HG02798 (cell line): ENCODE data around the gene ZNF135.

ENCODE experiments used
- ATAC-seq: cut with Tn5 transposase; IDR thresholded peaks from one replicate; pipeline ENCODE4 v1.9.1; 2021; ENCODE audit warnings: mild to moderate bottlenecking; ENCODE audit not compliant: unreplicated experiment, poor library complexity

Gene ZNF135

DNA sequence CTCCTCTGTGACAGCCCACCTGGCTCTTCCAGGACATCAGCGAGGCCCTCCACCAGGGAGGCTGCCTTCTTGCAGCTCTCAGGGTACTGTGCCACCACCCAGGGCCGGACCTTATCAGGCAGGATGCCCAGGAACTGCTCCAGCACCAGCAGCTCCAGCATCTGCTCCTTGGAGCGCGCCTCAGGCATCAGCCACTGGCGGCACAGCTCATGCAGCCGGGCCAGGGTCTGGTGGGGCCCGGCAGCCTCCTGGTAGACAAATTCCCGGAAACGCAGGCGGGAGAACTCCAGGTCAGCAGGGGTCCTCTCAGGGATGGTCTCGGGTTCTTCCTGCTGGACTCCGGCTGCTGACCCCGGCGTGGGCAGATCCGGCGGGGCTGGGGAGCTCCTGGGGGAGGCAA is 30.8 kb downstream of the ZNF135 start:
- ATAC-seq, result no peak

DNA sequence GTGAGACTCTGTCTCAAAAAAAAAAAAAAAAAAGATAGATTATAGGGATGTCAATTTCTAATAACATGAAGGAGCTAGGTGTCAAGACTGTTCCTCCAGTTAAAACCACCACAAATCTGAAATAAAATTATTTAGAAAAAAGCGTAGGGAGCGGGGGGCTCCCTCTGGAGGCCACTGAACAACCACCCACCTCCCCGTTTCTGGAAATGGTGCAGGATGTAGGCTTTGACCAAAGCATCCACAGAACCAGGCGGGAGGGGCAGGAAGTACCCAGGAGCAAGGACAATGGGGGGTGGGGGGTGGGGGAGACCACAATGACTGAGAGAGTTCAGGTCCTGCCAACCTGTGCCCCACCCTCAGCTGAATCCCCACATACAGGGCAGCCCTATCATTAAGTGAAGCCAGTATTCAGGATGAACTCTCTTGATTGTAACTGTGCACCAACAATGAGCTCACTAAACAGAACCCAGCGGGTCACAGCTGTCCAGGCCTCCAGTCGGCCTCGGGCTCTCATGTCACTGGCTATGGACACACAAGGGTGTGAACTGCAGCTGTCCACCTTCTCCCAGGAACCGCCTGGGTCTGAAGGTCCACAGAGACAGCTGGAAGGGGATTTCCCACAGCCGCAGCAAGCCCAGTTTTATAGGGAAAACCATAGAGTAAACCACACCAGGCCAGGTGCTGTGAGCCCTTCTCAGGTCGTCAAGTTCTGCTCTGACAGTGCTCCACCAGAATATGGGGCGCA is 32.3 kb downstream of the ZNF135 start:
- no peak for ATAC-seq

DNA sequence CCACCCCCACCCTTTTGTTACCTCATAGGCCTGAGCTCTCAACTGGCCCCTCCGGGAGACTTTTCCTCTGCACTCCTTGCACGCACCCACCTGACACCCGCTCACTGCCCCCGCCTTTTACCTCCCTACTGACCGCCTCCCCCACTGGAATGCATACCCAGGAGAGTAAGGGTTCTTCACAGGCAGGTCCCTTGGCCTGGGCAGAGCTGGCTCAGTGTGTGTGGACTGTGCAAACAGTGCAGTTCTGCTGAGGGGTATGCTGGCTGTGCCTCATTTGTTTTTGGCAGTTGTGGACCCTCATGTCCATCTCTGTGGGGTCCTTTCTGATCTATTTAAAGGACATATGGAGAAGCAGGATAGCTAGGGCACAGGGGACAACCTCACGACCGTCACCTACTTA is 34.0 kb downstream of the ZNF135 start:
- ATAC-seq, result no peak

DNA sequence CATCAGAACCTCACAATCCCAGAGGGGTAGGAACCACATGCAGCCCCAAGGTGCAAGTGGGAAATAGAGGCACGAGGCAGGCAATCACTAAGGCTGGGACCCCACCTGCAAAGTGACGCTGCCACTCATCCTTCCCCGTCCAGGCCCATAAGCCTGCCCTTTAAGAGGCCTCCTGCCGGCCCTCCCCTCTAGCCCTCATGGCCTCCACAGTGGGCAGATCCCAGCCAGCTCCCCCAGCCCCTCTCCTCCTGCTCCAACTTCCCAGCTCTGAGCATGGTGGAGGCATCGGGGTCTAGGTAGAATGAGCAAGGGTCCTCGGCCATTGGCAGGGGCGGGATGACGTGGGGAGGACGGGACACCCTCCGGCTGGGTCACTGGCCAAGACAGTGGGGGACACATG is 36.2 kb downstream of the ZNF135 start:
- ATAC-seq, result no peak

DNA sequence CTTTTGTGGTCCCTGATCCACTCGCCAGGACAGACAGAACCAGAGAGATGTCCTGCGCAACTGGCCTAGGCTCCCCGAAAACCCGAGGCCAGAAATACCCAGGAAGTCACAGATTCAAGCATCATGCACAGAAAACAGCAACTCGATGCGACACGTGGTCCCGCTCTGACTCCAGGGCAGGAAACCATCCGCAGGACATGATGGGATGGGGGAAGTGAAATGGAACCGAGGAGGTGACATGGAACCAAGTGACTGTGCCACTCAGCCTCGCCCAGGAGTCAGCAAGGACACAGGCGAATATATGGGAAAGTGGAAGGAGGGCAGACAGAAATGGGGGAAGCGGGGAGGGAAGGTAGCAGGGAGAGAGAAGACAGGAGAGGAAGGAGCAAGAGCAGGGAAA is 37.8 kb downstream of the ZNF135 start:
- ATAC-seq, result no peak

DNA sequence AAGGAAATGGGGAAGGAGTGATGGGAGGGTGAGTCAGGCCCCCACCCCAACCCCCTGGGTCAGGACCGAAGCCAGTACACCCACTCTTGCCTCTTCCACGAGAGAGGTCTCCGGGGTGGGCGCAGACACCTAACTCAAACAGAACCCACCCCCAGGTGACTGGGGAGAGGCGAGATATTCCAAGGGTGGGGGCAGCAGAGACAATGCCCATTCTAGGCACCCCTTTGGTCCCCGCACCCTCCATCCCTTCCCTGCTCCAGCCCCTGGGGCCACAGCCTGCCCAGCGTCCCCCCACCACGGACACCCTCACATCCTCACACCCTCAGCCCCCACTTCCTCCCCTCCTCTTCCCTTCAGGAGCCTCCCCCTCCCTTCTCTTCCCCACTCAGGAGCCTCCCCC is 38.3 kb downstream of the ZNF135 start:
- ATAC-seq, result no peak

DNA sequence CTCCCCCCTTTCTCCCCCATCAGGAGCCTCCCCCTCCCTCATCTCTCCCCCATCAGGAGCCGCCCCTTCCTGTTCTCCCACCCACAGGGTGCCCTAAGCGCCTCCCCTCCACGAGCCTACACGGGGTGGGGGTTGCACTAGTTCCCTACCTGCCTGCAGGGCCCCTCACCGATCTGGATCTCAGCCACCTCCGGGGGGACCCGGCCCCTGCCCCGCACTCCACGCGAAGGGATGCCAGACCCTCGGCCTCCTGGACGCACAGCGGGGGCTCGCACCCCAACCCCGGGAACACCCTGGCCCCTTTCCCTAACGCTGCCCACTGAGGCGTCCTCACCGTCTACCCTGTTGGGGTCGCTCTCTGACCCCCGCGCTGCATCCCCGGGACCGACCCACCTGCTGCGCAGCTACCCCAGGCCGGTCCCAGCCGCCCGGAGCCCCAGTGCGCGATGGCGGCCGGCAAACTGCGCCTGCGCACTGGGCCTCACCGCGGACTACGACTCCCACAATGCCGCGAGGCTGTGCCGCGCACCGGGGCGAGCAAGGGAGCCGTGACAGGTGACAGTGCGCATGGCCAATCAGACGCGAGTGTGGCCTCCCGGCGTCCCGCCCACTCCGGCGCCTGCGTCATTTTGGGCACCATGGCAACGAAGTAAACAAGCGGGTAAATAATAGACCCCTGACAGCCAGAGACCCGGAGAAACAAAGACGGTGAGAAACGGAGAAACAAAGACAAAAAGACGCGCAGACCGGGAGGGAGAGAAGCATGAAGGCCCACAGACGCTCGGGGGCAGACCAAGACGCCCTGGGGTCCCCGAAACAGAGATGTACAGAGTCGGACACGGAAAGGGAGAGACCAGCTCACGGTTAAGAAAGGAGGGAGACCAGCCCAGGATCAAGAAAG is 38.9 kb downstream of the ZNF135 start, which contains the start of gene ZSCAN18:
Gene ZSCAN18, minus strand, starts transcription at position 451 of the 901 bp plus-strand sequence. CDS start 7,964 bp downstream, outside the sequence.
- peak; percentile 76 for ATAC-seq

DNA sequence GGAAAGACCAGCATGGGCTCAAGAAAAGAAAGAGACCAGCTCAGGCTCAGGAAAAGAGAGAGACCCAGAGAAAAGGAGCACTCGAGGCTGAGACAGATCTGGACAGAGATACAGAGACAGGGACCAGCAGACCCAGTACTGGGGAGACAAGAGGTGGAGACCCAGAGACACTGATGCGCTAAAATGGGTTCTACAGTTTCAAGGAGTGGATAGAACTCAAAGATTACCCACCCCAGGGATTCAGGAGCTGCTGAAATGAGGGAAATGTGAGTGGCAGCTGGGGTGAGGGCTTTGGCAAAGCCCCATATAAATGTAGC is 39.6 kb downstream of the ZNF135 start:
- no peak for ATAC-seq

DNA sequence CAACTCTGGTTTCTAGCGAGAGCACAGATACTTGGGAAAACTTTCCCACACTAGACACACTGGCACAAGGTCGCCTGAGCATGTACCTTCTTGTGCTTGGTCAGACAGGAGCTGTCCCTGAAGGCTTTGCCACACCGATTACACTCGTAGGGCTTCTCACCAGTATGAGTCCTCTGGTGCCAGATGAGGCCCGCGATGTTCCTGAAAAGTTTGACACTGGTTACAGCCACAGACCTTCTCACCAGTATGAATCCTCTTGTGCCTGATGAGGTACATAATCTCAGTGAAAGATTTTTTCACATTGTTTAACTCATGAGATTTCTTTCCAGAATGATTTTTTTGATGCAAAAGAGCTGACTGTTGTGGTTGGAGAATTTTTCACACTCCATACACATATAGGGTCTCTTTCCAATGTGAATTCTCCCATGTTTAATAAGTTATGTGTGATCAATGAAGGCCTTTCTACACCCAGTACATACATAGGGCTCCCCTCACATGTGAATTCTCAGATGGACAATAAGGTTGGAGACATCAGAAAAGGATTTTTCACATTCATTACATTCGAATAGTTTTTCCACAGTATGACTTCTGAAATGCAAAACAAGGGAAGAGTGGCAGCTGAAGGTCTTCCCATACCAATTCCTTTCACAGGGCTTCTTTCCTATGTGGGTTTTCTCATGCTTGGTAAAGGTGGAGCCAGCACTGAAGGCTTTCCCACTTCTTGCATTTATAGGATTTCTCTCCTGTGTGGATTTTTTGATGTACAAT is 48.9 kb downstream of the ZNF135 start:
- ATAC-seq, result no peak

DNA sequence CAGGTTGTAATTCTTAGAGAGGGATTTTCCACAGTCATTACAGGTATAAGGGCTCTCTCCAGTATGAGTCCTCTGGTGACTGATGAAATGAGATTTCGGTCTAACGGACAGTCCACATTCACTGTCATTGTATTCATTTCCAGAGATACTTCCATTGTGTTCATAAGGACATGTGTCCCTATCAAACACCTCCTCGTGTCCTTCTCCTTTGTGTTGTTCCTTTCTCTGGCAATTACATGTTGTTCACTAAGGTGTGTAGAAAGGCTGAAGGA is 49.4 kb downstream of the ZNF135 start:
- no peak for ATAC-seq

DNA sequence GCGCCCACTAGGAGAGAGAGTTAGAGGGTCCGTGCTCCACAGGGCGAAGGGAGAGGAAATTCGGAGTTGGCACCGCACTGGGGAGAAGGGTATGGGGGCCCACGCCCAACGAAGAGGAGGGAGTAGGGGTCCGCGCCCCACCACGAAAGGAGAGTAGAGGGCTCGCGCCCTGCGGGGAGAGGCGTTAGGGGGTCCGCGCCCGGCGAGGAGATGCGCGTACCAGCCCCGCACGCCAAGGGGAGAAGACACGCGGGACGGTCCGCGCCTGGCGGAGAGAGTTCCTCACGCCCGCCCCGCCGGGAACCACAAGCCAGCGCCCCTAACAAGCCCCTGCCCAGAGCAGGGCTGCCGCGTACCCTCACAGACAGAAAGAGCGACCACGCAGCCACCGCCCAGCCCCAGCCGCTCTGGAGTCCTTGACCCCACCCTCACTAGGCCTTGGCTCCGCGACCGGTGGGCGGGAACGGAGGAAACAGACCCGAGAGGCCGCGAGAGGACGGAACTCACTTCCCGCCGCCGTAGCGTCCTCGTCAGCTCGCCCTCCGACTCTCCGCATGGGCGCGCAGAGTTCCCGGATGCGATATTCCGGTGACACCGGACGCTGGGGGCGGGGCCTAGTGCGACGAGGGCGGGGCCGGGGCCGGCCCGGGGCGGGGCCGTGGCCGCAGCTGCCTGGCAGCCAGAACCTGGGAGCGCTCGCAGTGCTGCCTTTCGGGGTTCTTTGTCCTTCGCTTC is 58.9 kb downstream of the ZNF135 start:
- no peak for ATAC-seq

DNA sequence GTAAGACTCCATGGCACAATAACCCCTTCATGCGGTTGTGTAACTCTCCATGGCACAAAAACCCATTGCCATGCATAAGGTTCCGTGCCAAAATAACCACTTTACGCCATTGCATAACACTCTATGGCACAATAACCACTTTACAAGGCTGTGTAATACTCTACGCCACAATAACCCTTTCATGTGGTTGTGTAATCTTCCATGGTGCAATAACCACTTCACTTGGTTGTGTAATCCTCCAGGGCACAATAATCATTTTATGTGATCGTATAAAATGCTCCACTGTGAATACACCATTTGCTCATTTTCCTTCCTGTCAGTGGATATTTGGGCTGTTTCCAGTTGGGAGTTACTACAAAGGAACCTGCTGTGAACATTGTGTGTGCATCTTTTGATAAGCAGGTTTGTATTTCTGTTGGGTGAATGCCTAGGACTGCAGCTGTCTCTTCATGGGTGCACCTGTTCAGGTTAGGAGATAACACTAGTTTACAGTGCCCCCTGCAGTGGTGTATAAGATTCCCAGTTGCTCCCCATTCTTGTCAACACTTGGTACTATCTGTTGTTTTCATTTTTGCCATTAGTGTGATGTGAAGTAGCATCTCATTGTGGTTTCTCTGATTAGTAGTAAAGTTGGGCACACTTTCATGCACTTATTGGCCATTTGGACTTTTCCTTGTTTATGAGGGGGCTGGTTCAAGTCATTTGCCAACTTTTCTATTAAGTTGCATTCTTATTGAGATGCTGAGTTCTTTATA is 60.1 kb downstream of the ZNF135 start:
- no peak for ATAC-seq
